ENCODE results near the gene URB1. TPM values are rescaled to one million over a fixed set of nuclear protein-coding genes. Genes with fewer than 3 reads are reported as not detected.

The URB1 gene
- total and polyA plus RNA-seq, 2 experiments from 2014 or later: 7.7 to 44.1 TPM

DNA sequence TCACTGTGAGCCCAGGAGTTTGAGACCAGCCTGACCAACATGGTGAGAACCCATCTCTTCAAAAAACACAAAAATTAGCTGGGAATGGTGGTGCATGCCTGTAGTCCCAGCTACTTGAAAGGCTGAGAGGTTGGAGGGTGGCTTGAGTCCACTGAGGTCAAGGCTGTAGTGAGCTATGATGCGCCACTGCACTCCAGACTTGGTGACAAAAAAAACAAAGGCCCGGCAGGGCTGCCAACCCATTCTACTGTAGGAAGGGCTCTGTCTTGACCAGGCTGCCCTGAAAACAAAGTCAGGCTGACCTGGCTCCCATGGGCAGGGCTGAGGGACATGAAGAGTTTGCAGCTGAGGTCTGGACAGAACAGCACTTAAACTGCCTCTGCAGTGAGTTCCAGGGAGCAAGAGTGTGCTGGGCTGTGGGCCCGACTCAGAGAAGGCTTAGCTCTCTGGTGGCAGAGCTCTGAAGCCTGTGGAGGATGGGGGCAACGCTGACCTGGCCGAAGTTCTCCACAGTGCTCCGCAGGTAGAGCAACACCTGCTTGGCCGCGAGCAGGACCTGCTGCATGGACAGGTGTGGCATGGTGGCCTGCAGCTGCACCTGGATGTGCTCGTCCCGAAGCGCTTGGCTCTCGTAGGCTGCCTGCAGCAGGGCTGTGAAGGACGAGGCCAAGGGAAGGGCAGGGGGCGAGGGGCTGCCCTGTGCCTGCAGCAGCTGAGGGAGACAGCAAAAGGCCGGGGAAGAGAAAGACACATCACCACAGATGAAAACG is 42.4 kb downstream of the URB1 start (continued):
- TF ChIP-seq ZNF462 (CRISPR knock-in tag; IDR thresholded peaks at IDR 0.05): no peak
- no peak for TF ChIP-seq NANOG (IDR thresholded peaks at IDR 0.05; ENCODE audit: borderline replicate concordance)

- Histone ChIP-seq H3K4me1 (ENCODE audit: insufficient read depth) (no peaks in the 10 kb centered on the region), H3K36me3 (ENCODE audit: insufficient read depth) (peaks cover 70% of the 10 kb centered on the region), H4K20me1 (replicated peaks; ENCODE audit: insufficient read depth) (peaks cover 19% of the 10 kb centered on the region), H3K79me2 (replicated peaks; ENCODE audit: insufficient read depth) (0 out of 2 replicates have a peak, but pooled peaks cover 5% of the 10 kb centered on the region), H3F3A (replicated peaks; ENCODE audit: low read depth) (0 out of 2 replicates have a peak, but pooled peaks cover 2% of the 10 kb centered on the region), H2AFZ (no peak overlapping the region), H3K9me2 (ENCODE audit: insufficient read depth) (no peaks in the 10 kb centered on the region), H3K27me3 (ENCODE audit: insufficient read depth) (no peaks in the 10 kb centered on the region), H3K4me3 (no peak overlapping the region), H3K4me2 (no peak overlapping the region), H3K27ac (ENCODE audit: low read depth) (no peak overlapping the region)
- peaks cover 91% of the 10 kb centered on the region for H3K36me3 Mint-ChIP-seq (ENCODE audit: low read depth)
- ATAC-seq: no peak
- no peaks in the 10 kb centered on the region; the same call in 2 of the 3 replicates for H3K9me3 Mint-ChIP-seq
- H3K4me3 Mint-ChIP-seq: no peak overlapping the region
- no peaks in the 10 kb centered on the region for H3K4me1 Mint-ChIP-seq
- H3K27ac Mint-ChIP-seq: no peak overlapping the region
- no peak for DNase-seq (ENCODE audit: low spot score)
- peaks cover 8% of the 10 kb centered on the region for H3K27me3 Mint-ChIP-seq (ENCODE audit: insufficient read depth, low read depth, poor library complexity)
- TF ChIP-seq NANOG (IDR thresholded peaks at IDR 0.05; ENCODE audit: borderline replicate concordance) (no peak), EZH2 (IDR thresholded peaks at IDR 0.05; ENCODE audit: low read depth, unreplicated experiment) (no peak), ZNF331 (CRISPR knock-in tag; IDR thresholded peaks at IDR 0.05; ENCODE audit: low read depth) (no peak), ZNF114 (CRISPR knock-in tag; IDR thresholded peaks at IDR 0.05) (no peak), ZNF462 (CRISPR knock-in tag; IDR thresholded peaks at IDR 0.05) (no peak)
Measured at GRCh38 chr21:32349333-32349944, 43.4 kb downstream of the URB1 start.
